Measurements from ENCODE around the gene SYT1.

DNA sequence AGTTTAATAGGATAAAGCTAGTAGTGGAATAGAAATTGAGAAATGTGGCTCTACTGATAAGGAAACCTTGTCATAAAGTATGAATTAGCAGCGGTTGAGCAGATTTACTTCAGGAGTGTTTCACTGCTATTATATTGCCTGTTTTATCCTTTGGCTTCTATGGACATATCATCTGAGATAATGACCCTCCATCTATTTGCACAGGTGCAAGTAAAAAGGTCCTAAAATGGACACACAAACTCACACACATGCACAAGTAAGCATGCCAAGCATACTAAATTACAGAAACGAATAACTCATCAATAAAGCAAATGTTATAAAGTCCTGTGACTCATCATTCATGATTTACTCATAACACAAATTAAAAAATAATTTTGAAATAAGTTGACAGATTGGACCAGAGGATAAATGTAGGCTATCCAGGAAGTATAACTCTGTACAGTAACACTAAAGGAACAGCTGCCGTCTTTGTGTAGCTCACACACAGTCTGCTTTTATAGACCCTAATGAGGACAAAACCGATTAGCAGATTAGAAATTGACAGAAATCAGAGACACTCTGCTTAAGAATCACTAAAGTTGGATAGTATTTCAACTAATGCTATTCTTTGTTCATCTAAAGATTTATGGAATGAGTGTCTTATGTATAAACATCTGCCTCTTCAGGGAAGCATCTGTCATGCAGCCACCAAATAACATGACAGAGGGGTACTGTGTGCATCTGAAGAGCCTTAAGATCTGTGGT, 73.9 kb downstream of the SYT1 start:
- TF ChIP-seq, protein P1, sequence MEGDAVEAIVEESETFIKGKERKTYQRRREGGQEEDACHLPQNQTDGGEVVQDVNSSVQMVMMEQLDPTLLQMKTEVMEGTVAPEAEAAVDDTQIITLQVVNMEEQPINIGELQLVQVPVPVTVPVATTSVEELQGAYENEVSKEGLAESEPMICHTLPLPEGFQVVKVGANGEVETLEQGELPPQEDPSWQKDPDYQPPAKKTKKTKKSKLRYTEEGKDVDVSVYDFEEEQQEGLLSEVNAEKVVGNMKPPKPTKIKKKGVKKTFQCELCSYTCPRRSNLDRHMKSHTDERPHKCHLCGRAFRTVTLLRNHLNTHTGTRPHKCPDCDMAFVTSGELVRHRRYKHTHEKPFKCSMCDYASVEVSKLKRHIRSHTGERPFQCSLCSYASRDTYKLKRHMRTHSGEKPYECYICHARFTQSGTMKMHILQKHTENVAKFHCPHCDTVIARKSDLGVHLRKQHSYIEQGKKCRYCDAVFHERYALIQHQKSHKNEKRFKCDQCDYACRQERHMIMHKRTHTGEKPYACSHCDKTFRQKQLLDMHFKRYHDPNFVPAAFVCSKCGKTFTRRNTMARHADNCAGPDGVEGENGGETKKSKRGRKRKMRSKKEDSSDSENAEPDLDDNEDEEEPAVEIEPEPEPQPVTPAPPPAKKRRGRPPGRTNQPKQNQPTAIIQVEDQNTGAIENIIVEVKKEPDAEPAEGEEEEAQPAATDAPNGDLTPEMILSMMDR (IDR thresholded peaks at IDR 0.05): no peak
- TF ChIP-seq POLR2A (IDR thresholded peaks at IDR 0.05): no peak
